HCT116 (cell line): Measurements from ENCODE around the gene HEMK1. TPM values are rescaled to one million over a fixed set of nuclear protein-coding genes. Genes with fewer than 3 reads are reported as not detected.

ENCODE experiments used
- EGR1 ChIP-seq: IDR thresholded peaks from 2 replicates; pipeline ENCODE4 v1.6.1; 2012; ENCODE audit warnings: low read depth
- EZH2 ChIP-seq: fragments of 200-600 bp; sonication (generic); IDR thresholded peaks from 2 replicates; pipeline ENCODE4 v1.6.1; 2017; ENCODE audit warnings: antibody characterized with exemption, mixed run types
- JUND ChIP-seq: IDR thresholded peaks from 2 replicates; pipeline ENCODE4 v1.6.1; 2012
- MAX ChIP-seq: IDR thresholded peaks from 2 replicates; pipeline ENCODE4 v1.6.1; 2012
- POLR2A ChIP-seq: IDR thresholded peaks from 2 replicates; pipeline ENCODE4 v1.7.0; 2011; ENCODE audit warnings: borderline replicate concordance; ENCODE audit not compliant: insufficient read depth, insufficient read length; ENCODE audit errors: extremely low read depth
- POLR2AphosphoS5 ChIP-seq: IDR thresholded peaks from 2 replicates; pipeline ENCODE4 v1.6.1; 2011; ENCODE audit warnings: mild to moderate bottlenecking, low read depth, low read length, moderate library complexity
- RAD21 ChIP-seq: IDR thresholded peaks from 2 replicates; pipeline ENCODE4 v1.6.1; 2012; ENCODE audit warnings: low read depth, mild to moderate bottlenecking
- REST ChIP-seq: IDR thresholded peaks from 2 replicates; pipeline ENCODE4 v1.6.1; 2012; ENCODE audit warnings: low read depth
- SIN3A ChIP-seq: IDR thresholded peaks from 2 replicates; pipeline ENCODE4 v1.6.1; 2012; ENCODE audit warnings: low read depth
- SRF ChIP-seq: IDR thresholded peaks from 2 replicates; pipeline ENCODE4 v1.6.1; 2012; ENCODE audit warnings: low read depth
- YY1 ChIP-seq: IDR thresholded peaks from 2 replicates; pipeline ENCODE4 v1.6.1; 2011; ENCODE audit warnings: low read length, low read depth, moderate library complexity, mild to moderate bottlenecking; ENCODE audit not compliant: insufficient replicate concordance; ENCODE audit errors: extremely low read depth
- ZNF274 ChIP-seq: fragments of 200-500 bp; sonication (Bioruptor generic); IDR thresholded peaks from 2 replicates; pipeline ENCODE4 v1.6.1; 2014; ENCODE audit warnings: mild to moderate bottlenecking, low read depth, low read length, inconsistent platforms
- total RNA-seq: library from RNA; stranded (reverse); gene quantifications from one replicate; pipeline ENCODE4 v1.2.1, GENCODE V29; 2021; ENCODE audit not compliant: unreplicated experiment

The HEMK1 gene
- total RNA-seq, 1 experiment from 2014 or later: 20.5 TPM

- no peak for TF ChIP-seq REST
- TF ChIP-seq POLR2AphosphoS5: no peak
- TF ChIP-seq ZNF274: no peak
- TF ChIP-seq EGR1: no peak
- no peak for TF ChIP-seq YY1
- no peak for TF ChIP-seq JUND
- TF ChIP-seq RAD21: no peak
- TF ChIP-seq MAX: no peak
- no peak for TF ChIP-seq POLR2A
- no peak for TF ChIP-seq EZH2
- TF ChIP-seq SRF: no peak
- no peak for TF ChIP-seq SIN3A
Observed at GRCh38 chr3:50534681-50535330, 34.5 kb upstream of the HEMK1 start (continued).
